GM12873 (cell line): ENCODE results near the gene SLC17A7.

Experiments
- TF ChIP-seq, protein P1 (sequence below): IDR thresholded peaks from 2 replicates; pipeline ENCODE4 v1.5.1; 2012; ENCODE audit warnings: low read depth, mild to moderate bottlenecking, moderate library complexity, low read length, control low read depth; ENCODE audit not compliant: insufficient read depth; ENCODE audit errors: missing control alignments

Gene SLC17A7

DNA sequence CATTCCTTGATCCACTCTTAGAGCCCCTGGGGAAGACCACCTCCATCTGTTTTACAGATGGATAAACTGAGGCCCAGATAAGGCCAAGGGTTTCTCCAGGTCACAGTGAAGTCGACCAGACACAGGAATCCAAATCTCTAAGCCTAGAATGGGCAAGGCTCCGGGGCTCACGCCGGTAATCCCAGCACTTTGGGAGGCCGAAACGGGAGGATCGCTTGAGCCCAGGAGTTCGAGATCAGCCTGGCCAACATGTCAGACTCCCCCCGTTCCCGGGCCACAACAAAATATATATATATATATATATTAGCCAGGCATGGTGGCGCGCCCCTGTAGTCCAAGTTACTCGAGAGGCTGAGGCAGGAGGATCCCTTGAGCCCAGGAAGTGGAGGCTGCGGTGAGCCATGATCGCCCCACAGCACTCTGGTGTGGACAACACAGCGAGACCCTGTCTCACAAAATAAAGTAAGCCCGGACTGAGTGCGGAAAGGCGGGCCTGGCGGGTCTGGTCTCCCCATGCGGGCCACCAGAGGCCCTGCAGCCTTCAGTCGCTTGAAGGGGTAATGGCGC, 45.5 kb upstream of the SLC17A7 start:
- TF ChIP-seq, protein P1, sequence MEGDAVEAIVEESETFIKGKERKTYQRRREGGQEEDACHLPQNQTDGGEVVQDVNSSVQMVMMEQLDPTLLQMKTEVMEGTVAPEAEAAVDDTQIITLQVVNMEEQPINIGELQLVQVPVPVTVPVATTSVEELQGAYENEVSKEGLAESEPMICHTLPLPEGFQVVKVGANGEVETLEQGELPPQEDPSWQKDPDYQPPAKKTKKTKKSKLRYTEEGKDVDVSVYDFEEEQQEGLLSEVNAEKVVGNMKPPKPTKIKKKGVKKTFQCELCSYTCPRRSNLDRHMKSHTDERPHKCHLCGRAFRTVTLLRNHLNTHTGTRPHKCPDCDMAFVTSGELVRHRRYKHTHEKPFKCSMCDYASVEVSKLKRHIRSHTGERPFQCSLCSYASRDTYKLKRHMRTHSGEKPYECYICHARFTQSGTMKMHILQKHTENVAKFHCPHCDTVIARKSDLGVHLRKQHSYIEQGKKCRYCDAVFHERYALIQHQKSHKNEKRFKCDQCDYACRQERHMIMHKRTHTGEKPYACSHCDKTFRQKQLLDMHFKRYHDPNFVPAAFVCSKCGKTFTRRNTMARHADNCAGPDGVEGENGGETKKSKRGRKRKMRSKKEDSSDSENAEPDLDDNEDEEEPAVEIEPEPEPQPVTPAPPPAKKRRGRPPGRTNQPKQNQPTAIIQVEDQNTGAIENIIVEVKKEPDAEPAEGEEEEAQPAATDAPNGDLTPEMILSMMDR = no peak

DNA sequence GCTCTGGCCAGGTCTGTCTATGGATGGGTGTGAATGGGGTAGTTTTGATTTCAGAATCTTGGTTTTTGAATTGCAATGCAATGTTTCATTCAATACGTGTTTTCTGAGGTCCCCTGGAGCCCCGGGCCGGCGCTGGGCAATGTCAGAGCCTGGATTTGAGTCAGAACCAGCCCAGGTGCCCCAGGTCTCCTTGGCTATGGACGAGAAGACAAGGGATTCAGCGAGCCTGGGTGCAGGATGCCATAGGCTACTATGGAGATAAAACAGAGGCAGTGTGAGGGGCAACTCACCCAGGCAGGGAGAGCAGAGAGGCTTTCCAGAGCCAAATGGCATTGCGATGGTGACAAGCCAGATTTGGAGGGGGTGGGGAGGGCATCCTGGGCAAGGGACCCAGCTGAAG, 44.9 kb upstream of the SLC17A7 start:
- TF ChIP-seq, protein P1 = no peak

DNA sequence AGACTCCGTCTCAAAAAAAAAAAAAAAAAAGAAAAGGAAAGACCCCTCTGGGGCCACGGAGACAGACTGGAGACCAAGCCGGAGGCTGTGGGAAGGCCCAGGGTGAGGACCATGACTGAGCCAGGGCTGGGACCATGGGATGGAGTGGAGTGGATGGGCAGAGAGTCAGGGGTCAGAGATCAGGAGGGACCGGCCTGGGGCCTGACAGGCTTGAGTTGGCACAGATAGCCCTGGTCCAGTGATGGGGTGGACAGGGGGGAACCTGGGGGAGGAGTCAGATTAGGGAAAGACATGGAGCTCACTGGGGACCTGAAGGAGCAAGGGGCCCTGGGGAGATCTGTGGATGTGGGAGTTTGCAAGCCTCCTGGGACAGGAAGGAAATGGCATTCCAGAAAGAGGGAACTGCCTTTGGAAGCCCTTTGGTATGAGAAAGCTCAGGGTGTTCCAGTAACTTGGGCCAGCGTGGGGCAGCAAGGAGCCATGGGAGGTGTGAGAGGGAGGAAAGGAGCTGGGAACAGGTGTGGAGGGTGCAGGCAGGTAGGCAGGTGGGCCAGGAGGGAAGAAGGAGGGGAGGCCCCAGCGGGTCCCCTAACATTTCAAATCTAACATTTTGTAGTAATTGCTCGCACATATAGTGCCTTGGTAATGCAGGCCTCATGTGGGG, 39.8 kb upstream of the SLC17A7 start:
- TF ChIP-seq, protein P1 = no peak

DNA sequence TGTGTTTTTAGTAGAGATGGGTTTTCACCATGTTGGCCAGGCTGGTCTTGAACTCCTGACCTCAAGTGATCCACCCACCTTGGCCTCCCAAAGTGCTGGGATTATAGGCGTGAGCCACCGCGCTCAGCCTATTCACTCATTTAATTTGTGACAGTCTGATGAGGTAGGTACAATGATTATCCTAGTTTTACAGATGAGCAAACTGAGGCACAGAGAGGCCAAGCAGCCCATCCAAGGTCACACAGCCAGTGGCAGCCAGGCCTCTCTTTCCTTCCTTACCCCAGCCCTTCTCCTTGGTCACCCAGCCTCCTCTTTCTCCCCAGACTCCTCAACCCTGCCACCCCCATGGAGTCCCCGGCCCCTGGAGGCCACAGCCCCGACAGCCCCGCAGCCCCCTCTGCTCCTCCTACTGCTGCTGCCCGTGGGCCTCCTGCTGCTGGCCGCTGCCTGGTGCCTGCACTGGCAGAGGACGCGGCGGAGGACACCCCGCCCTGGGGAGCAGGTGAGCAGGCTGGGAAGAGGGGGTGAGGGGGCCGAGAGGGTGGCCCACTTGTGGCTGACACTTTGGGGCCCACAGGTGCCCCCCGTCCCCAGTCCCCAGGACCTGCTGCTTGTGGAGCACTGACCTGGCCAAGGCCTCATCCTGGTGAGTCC, 38.8 kb upstream of the SLC17A7 start:
- TF ChIP-seq, protein P1 = no peak

DNA sequence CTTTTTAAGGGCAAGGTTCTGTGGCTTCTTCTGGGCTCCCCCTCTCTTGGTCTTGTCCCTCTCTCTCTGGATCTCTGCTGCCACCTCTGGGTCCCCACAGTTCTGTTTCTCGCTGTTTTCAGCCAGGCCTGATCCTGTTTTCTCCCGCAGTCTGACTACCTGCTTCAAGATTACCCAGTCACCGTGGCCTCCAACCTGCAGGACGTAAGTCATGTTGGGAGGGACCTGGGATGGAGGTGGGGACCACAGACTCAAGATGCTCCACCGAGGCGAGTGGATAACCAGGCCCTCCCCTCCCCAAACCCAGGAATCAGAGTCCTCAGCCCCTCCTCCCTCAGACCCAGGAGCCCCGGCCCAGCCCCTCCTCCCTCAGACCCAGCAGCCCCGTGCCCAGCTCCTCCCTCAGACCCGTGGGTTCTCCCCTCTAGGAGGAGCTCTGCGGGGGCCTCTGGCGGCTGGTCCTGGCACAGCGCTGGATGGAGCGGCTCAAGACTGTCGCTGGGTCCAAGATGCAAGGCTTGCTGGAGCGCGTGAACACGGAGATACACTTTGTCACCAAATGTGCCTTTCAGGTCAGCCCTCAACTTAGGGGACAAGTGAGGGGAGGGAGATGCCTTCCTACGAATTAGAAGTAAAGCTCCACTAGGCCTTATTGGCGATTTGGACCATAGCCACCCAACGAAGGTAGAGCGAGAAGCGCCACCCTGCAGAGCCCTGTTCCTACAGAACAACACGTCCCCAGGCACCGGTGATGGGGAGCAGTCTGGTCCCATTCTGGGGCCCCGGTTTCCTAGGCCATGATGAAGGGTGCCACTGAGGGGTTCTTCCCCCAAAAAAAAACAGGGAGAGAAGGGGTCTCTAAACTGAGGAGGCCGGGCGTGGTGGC, 34.9 kb upstream of the SLC17A7 start:
- TF ChIP-seq, protein P1 = peak; percentile 57

DNA sequence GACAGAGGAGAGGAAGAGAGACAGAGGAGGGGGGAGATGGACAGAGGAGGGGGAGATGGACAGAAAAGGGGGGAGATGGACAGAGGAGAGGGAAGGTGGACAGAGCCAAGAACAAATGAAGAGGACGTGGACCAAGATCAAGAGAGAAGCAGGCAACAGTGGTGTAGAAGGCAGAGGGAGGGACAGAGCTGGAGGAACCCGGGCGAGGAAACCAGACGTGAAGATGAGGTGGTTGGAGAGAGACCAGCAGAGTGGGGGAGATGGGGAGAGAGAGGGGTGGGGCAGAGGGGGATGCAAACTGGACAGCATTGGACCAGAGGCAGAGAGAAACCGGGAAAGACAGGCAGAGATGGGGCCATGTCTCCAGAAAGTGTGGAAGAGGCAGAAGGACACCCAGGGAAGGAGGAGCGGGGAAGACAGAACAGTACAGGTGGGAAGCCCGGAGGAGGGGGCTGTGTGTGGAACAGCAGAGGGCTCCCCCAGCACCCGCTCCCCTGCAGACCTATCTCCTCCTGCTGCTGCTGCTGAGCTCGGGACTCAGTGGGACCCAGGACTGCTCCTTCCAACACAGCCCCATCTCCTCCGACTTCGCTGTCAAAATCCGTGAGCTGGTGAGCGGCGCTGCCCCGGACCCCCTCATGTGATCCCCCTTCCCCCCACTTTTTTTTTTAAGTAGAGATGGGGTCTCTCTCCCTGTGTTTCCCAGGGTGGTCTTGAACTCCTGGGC, 34.0 kb upstream of the SLC17A7 start:
- TF ChIP-seq, protein P1 = no peak

DNA sequence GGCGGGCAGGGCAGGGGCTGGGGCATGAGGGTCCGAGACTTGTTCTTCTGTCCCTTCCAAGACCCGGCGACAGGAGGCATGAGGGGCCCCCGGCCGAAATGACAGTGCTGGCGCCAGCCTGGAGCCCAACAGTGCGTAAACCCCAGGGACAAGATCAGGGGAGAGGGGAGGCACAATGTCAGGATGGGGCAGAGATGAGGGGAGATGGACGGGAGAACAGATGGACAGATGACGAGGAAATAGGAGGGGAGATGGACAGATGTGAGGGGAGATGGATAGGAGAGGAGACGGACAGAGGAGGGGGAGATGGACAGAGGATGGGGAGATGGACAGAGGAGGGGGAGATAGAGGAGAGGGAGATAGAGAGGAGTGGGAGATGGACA, 33.2 kb upstream of the SLC17A7 start:
- TF ChIP-seq, protein P1 = no peak
